ENCODE data around the gene SLC25A6.

DNA sequence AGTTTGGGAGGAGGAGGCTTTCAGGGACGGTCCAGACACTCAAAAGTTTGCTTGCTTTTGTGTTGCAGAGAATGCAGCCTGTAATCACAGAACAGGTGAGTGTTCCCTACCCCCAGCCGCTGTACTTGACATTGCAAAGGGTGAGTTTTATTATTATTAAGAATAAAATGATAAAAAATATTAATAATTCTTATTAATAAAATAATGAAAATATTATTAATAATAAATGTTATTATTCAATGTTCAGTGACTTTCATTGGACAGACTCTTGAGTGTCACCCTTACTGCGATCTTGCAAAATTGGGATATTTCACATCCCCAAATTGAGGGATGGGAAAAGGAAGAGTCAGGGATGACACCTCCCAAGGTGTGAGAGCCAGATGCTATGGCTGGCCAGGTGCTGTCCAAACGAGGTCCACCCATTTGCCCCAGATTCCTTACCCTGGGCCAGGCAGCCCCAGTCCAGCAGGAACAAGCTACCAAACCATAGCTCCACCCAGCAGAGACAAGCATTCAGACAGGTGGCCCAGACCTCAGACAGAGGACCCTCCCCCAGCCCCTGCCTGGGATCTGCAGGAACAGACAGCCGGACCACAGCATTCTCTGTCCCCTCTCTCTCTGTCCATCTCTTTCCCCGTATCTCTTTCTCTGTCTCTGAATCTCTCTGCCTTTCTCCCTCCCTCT, 33.0 kb downstream of the SLC25A6 start:
- TF ChIP-seq, protein P1, sequence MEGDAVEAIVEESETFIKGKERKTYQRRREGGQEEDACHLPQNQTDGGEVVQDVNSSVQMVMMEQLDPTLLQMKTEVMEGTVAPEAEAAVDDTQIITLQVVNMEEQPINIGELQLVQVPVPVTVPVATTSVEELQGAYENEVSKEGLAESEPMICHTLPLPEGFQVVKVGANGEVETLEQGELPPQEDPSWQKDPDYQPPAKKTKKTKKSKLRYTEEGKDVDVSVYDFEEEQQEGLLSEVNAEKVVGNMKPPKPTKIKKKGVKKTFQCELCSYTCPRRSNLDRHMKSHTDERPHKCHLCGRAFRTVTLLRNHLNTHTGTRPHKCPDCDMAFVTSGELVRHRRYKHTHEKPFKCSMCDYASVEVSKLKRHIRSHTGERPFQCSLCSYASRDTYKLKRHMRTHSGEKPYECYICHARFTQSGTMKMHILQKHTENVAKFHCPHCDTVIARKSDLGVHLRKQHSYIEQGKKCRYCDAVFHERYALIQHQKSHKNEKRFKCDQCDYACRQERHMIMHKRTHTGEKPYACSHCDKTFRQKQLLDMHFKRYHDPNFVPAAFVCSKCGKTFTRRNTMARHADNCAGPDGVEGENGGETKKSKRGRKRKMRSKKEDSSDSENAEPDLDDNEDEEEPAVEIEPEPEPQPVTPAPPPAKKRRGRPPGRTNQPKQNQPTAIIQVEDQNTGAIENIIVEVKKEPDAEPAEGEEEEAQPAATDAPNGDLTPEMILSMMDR (IDR thresholded peaks at IDR 0.05; ENCODE audit: low read length), result no peak
- no peak for TF ChIP-seq EZH2 (IDR thresholded peaks at IDR 0.05; ENCODE audit: borderline replicate concordance, low read length)

All from OCI-LY1 (cell line).